Liver (tissue), 9 donors: ENCODE results near the gene CABLES1. TPM values are rescaled to one million over a fixed set of nuclear protein-coding genes. Genes with fewer than 3 reads are reported as not detected.

Source experiments
- DNase-seq: peaks from one replicate; pipeline ENCODE4 v3.0.0-alpha.2; 2017; ENCODE audit warnings: low spot score
- H3K27ac ChIP-seq, 2 donors: one replicate each; pipeline ENCODE4 v1.7.0; 2013; ENCODE audit warnings: inconsistent platforms in 2 of 2, low read length in 2 of 2, control low read depth in 1 of 2, low read depth in 1 of 2, mild to moderate bottlenecking in 1 of 2
- H3K27me3 ChIP-seq, 4 donors: one replicate each; pipeline versions ENCODE4 v1.6.1 to v1.7.0; 2013; ENCODE audit warnings: low read length in 3 of 4, inconsistent platforms in 1 of 4, mild to moderate bottlenecking in 1 of 4, moderate library complexity in 1 of 4; ENCODE audit not compliant: control insufficient read depth in 4 of 4, insufficient read depth in 4 of 4
- H3K36me3 ChIP-seq, 4 donors: one replicate each; pipeline versions ENCODE4 v1.6.1 to v1.7.0; 2013; ENCODE audit warnings: low read length in 3 of 4, mild to moderate bottlenecking in 3 of 4, low read depth in 1 of 4, moderate library complexity in 1 of 4; ENCODE audit not compliant: control insufficient read depth in 4 of 4, insufficient read depth in 3 of 4
- H3K4me1 ChIP-seq, 4 donors: one replicate each; pipeline versions ENCODE4 v1.6.1 to v1.7.0; 2013; ENCODE audit warnings: low read length in 3 of 4, mild to moderate bottlenecking in 3 of 4, moderate library complexity in 1 of 4; ENCODE audit not compliant: control insufficient read depth in 4 of 4, insufficient read depth in 4 of 4
- H3K4me3 ChIP-seq, 3 donors: one replicate each; pipeline versions ENCODE4 v1.6.1 to v1.7.0; 2013; ENCODE audit warnings: low read length in 3 of 3, control low read depth in 1 of 3, low read depth in 1 of 3, mild to moderate bottlenecking in 1 of 3
- H3K9ac ChIP-seq, 2 donors: one replicate each; pipeline ENCODE4 v1.7.0; 2013; ENCODE audit warnings: low read length in 2 of 2, mild to moderate bottlenecking in 2 of 2, moderate library complexity in 2 of 2, control low read depth in 1 of 2, low read depth in 1 of 2
- H3K9me3 ChIP-seq, 4 donors: one replicate each; pipeline versions ENCODE4 v1.6.1 to v1.7.0; 2013; ENCODE audit warnings: low read length in 3 of 4; ENCODE audit not compliant: control insufficient read depth in 4 of 4
- EGR1 ChIP-seq, 2 donors: IDR thresholded peaks; 2 replicates each; pipeline ENCODE4 v1.6.1; 2016 to 2018; ENCODE audit warnings: antibody characterized with exemption in 2 of 2, low read depth in 2 of 2
- FOXA1 ChIP-seq: IDR thresholded peaks from 2 replicates; pipeline ENCODE4 v1.6.1; 2016; ENCODE audit warnings: antibody characterized with exemption
- FOXA2 ChIP-seq: IDR thresholded peaks from 2 replicates; pipeline ENCODE4 v1.6.1; 2016; ENCODE audit warnings: antibody characterized with exemption
- HNF4A ChIP-seq, 2 donors: conservative IDR thresholded peaks; 2 replicates each; pipeline ENCODE4 v1.6.1; 2016; ENCODE audit warnings: antibody characterized with exemption in 2 of 2, mild to moderate bottlenecking in 2 of 2
- JUND ChIP-seq, 2 donors: IDR thresholded peaks; 2 replicates each; pipeline ENCODE4 v1.6.1; 2016; ENCODE audit warnings: antibody characterized with exemption in 2 of 2
- NR2F2 ChIP-seq: IDR thresholded peaks from 2 replicates; pipeline ENCODE4 v1.6.1; 2016; ENCODE audit warnings: antibody characterized with exemption
- RAD21 ChIP-seq, 2 donors: IDR thresholded peaks; 2 replicates each; pipeline ENCODE4 v1.6.1; 2016; ENCODE audit warnings: antibody characterized with exemption in 2 of 2, mild to moderate bottlenecking in 2 of 2
- RXRA ChIP-seq, 2 donors: IDR thresholded peaks; 2 replicates each; pipeline ENCODE4 v1.6.1; 2017 to 2018; ENCODE audit warnings: antibody characterized with exemption in 2 of 2, mild to moderate bottlenecking in 1 of 2
- SP1 ChIP-seq: IDR thresholded peaks from 2 replicates; pipeline ENCODE4 v1.6.1; 2018; ENCODE audit warnings: antibody characterized with exemption, mild to moderate bottlenecking
- TAF1 ChIP-seq: conservative IDR thresholded peaks from 2 replicates; pipeline ENCODE4 v1.6.1; 2016; ENCODE audit warnings: antibody characterized with exemption, mild to moderate bottlenecking
- YY1 ChIP-seq: IDR thresholded peaks from 2 replicates; pipeline ENCODE4 v1.6.1; 2016; ENCODE audit warnings: antibody characterized with exemption, mild to moderate bottlenecking
- WGBS: extraction: QIAGEN DNeasy Blood & Tissue Kit; methylation state at CpG from one replicate; pipeline ENCODE4 v1.1.7; 2013; 5-methylcytosine and 5-hydroxymethylcytosine counted together
- polyA plus RNA-seq, 2 donors: library from polyadenylated mRNA; stranded (reverse) in 1 of 2; unstranded in 1 of 2; fragments of 200-250 nt in 1 of 2; fragments of >200 nt in 1 of 2; fragmentation: Nextera tagmentation in 1 of 2; extraction: Ambion mirVana in 1 of 2; gene quantifications; one replicate each; pipeline versions ENCODE4 v1.2.1 to v1.2.3, GENCODE V29; 2013 to 2015
- total RNA-seq, 2 donors: library from RNA; depleted of rRNA; stranded (reverse); fragments of >200 nt; gene quantifications; one replicate each; pipeline ENCODE4 v1.2.3, GENCODE V29; 2014
- TF ChIP-seq, protein P1 (sequence below): IDR thresholded peaks from 2 replicates; pipeline ENCODE4 v1.6.1; 2016; ENCODE audit warnings: antibody characterized with exemption, mild to moderate bottlenecking
- TF ChIP-seq, protein P2 (sequence below): IDR thresholded peaks from 2 replicates; pipeline ENCODE4 v1.6.1; 2016; ENCODE audit warnings: antibody characterized with exemption
- TF ChIP-seq, protein P3 (sequence below): IDR thresholded peaks from 2 replicates; pipeline ENCODE4 v1.6.1; 2016; ENCODE audit warnings: antibody characterized with exemption
- donor health status: healthy.
- donor health status: healthy.
- donor health status: healthy.
- donor health status: healthy.
- donor health status: healthy.

Gene CABLES1
- total and polyA plus RNA-seq, 4 donors: 3.3 to 8.9 (median 4.5) TPM

DNA sequence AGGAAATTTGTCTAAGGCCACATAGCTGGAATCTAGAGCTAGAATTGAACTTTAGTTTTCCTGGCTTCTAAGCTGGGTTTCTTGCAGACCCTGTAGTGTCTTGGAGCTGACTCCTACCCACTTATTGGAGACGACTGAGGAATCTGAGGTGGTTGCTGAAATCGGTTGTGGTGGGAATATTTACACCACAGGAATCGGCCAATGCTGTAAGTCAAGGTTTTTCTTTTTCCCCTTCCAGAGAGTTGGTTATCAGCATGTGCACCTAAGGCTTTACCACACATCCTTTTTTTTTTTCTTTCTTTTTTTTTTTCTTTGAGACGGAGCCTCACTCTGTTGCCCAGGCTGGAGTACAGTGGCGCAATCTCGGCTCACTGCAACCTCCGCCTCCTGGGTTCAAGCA, 9.4 kb downstream of the CABLES1 start:
- H3K9me3 ChIP-seq: no peaks in the 10 kb centered on the region
- 92% methylated on average over 7 of the region's 7 CpGs for WGBS
- no peak overlapping the region for H3K9ac ChIP-seq
- H3K27ac ChIP-seq: no peak overlapping the region
- no peak for DNase-seq
- no peaks in the 10 kb centered on the region for H3K36me3 ChIP-seq
- peaks cover 8 to 56% (median 41%) of the 10 kb centered on the region in 4 donors for H3K4me1 ChIP-seq
- no peak overlapping the region for H3K4me3 ChIP-seq
- no peaks in the 10 kb centered on the region for H3K27me3 ChIP-seq
- TF ChIP-seq TAF1 (no peak), FOXA1 (no peak)

DNA sequence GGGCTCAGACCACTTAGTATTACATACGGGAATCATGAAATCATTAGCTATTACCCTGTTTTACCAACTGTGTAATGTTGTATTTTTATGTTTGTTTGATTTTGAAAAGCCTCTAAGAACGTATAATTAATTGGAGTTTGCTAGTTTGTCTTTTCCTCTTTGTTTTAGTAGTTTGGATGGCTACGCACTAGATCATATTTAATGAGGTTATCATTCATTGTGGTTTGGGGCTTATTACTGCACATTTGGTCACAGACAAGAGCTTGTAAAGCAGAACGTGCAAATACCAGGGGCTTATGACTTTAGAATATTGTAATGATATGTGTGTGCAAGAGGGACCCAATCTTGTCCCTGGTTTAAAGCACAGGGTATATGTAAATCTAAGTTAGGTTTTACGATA, 10.3 kb downstream of the CABLES1 start:
- no peaks in the 10 kb centered on the region for H3K27me3 ChIP-seq
- H3K9ac ChIP-seq: no peak overlapping the region
- H3K4me3 ChIP-seq: no peak overlapping the region
- no peak overlapping the region for H3K27ac ChIP-seq
- TF ChIP-seq EGR1 (IDR thresholded peaks at IDR 0.05; ENCODE audit: low read depth in 2 of 2) (no peak), FOXA1 (no peak), YY1 (no peak), HNF4A (conservative IDR thresholded peaks at IDR 0.05) (no peak), RAD21 (IDR thresholded peaks at IDR 0.05) (no peak), SP1 (no peak), NR2F2 (no peak), FOXA2 (no peak)
- TF ChIP-seq, protein P1, sequence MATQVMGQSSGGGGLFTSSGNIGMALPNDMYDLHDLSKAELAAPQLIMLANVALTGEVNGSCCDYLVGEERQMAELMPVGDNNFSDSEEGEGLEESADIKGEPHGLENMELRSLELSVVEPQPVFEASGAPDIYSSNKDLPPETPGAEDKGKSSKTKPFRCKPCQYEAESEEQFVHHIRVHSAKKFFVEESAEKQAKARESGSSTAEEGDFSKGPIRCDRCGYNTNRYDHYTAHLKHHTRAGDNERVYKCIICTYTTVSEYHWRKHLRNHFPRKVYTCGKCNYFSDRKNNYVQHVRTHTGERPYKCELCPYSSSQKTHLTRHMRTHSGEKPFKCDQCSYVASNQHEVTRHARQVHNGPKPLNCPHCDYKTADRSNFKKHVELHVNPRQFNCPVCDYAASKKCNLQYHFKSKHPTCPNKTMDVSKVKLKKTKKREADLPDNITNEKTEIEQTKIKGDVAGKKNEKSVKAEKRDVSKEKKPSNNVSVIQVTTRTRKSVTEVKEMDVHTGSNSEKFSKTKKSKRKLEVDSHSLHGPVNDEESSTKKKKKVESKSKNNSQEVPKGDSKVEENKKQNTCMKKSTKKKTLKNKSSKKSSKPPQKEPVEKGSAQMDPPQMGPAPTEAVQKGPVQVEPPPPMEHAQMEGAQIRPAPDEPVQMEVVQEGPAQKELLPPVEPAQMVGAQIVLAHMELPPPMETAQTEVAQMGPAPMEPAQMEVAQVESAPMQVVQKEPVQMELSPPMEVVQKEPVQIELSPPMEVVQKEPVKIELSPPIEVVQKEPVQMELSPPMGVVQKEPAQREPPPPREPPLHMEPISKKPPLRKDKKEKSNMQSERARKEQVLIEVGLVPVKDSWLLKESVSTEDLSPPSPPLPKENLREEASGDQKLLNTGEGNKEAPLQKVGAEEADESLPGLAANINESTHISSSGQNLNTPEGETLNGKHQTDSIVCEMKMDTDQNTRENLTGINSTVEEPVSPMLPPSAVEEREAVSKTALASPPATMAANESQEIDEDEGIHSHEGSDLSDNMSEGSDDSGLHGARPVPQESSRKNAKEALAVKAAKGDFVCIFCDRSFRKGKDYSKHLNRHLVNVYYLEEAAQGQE: no peak
- TF ChIP-seq, protein P2, sequence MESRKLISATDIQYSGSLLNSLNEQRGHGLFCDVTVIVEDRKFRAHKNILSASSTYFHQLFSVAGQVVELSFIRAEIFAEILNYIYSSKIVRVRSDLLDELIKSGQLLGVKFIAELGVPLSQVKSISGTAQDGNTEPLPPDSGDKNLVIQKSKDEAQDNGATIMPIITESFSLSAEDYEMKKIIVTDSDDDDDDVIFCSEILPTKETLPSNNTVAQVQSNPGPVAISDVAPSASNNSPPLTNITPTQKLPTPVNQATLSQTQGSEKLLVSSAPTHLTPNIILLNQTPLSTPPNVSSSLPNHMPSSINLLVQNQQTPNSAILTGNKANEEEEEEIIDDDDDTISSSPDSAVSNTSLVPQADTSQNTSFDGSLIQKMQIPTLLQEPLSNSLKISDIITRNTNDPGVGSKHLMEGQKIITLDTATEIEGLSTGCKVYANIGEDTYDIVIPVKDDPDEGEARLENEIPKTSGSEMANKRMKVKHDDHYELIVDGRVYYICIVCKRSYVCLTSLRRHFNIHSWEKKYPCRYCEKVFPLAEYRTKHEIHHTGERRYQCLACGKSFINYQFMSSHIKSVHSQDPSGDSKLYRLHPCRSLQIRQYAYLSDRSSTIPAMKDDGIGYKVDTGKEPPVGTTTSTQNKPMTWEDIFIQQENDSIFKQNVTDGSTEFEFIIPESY: no peak
- TF ChIP-seq, protein P3, sequence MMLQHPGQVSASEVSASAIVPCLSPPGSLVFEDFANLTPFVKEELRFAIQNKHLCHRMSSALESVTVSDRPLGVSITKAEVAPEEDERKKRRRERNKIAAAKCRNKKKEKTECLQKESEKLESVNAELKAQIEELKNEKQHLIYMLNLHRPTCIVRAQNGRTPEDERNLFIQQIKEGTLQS: no peak
- no peak for DNase-seq
- no peaks in the 10 kb centered on the region for H3K36me3 ChIP-seq
- WGBS: 81% methylated on average over 5 of the region's 5 CpGs
- no peaks in the 10 kb centered on the region for H3K9me3 ChIP-seq
- peaks cover 7 to 46% (median 33%) of the 10 kb centered on the region in 4 donors for H3K4me1 ChIP-seq

DNA sequence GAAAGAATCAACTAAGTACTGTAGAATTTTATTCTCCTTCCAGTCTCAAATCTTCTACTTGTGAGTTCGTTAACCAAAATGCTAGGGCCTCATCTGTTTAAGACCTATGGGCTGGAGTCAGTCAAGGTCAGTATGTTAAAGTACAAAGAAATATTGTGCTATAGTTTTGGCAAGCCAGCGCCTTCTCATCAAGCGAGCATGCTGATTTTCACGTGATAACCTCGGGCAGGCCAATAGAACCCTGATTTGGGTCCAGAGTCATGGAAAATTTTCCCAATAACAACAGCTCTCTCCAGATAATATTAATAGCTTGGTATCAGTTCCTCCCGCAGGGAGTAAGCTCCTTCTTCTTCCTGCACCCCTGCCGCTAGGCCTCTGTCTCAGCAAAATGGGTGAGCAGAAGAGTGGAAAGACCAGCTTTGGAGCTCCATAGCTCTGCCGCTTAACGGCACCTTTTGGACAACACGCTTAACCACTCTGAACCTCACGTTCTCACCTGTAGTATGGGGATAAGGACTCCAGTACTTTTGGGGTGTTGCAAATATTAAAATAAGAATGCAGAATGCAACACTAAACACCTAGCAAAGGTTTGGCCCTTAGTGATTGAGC, 11.7 kb downstream of the CABLES1 start:
- H3K9me3 ChIP-seq: no peaks in the 10 kb centered on the region

More for the DNA sequence above, 11.7 kb downstream of the CABLES1 start:
- Histone ChIP-seq H3K36me3 (no peaks in the 10 kb centered on the region), H3K9ac (no peak overlapping the region), H3K27me3 (no peaks in the 10 kb centered on the region), H3K4me1 (peaks cover 4 to 33% (median 20%) of the 10 kb centered on the region in 4 donors), H3K27ac (peak overlapping the region in 1 of 2 donors; percentile 15), H3K4me3 (no peak overlapping the region)
- TF ChIP-seq HNF4A (conservative IDR thresholded peaks at IDR 0.05) (peak in 1 of 2 donors; percentile 28), YY1 (no peak), JUND (IDR thresholded peaks at IDR 0.05) (no peak), RXRA (IDR thresholded peaks at IDR 0.05) (peak in 1 of 2 donors; percentile 43), EGR1 (IDR thresholded peaks at IDR 0.05; ENCODE audit: low read depth in 2 of 2) (no peak), FOXA2 (no peak), SP1 (no peak), NR2F2 (no peak), FOXA1 (no peak)
- no peak for DNase-seq
- 72% methylated on average over 11 of the region's 11 CpGs for WGBS
